HG03060 (cell line): ENCODE measurements around the gene ZBTB43.
"Not testable (repeated sequence)": the region's sequence is repeated elsewhere in the genome, so short reads cannot be mapped to it uniquely, and the experiment has no call there.

Experiments
- ATAC-seq: cut with Tn5 transposase; IDR thresholded peaks from one replicate; pipeline ENCODE4 v1.9.1; 2021; ENCODE audit warnings: low read depth, moderate number of reproducible peaks; ENCODE audit not compliant: unreplicated experiment

ZBTB43 gene

GRCh38 chr9:126822873-126823272 lies 18.0 kb downstream of the ZBTB43 start:
- ATAC-seq, result no peak

- not testable (repeated sequence) for ATAC-seq
Measured at GRCh38 chr9:126824052-126824451, 19.2 kb downstream of the ZBTB43 start.

- no peak for ATAC-seq
Measured at GRCh38 chr9:126827227-126827626, 22.4 kb downstream of the ZBTB43 start.

GRCh38 chr9:126829035-126829434 lies 24.2 kb downstream of the ZBTB43 start:
- no peak for ATAC-seq

- ATAC-seq, result no peak
Measured at GRCh38 chr9:126830827-126831226, 26.0 kb downstream of the ZBTB43 start.

- ATAC-seq, result no peak
Measured at GRCh38 chr9:126832440-126832839, 27.6 kb downstream of the ZBTB43 start.

- no peak for ATAC-seq
Measured at GRCh38 chr9:126833020-126833419, 28.2 kb downstream of the ZBTB43 start.

GRCh38 chr9:126833710-126834345 lies 29.0 kb downstream of the ZBTB43 start:
- ATAC-seq, result no peak

GRCh38 chr9:126834672-126835071 lies 29.8 kb downstream of the ZBTB43 start:
- ATAC-seq, result no peak

GRCh38 chr9:126836216-126836615 lies 31.4 kb downstream of the ZBTB43 start:
- ATAC-seq, result no peak

GRCh38 chr9:126838055-126838811 lies 33.4 kb downstream of the ZBTB43 start:
- no peak for ATAC-seq

GRCh38 chr9:126838895-126839294 lies 34.1 kb downstream of the ZBTB43 start:
- ATAC-seq, result no peak

- ATAC-seq, result no peak
Measured at GRCh38 chr9:126839301-126839700, 34.5 kb downstream of the ZBTB43 start.

GRCh38 chr9:126842220-126842842 lies 37.5 kb downstream of the ZBTB43 start:
- no peak for ATAC-seq

- ATAC-seq, result no peak
Measured at GRCh38 chr9:126842977-126843799, 38.3 kb downstream of the ZBTB43 start.

GRCh38 chr9:126844085-126844484 lies 39.2 kb downstream of the ZBTB43 start:
- no peak for ATAC-seq

GRCh38 chr9:126847051-126847450 lies 42.2 kb downstream of the ZBTB43 start:
- no peak for ATAC-seq

- no peak for ATAC-seq
Measured at GRCh38 chr9:126849591-126850225, 44.9 kb downstream of the ZBTB43 start.

GRCh38 chr9:126851286-126851880 lies 46.5 kb downstream of the ZBTB43 start:
- no peak for ATAC-seq

GRCh38 chr9:126852086-126852688 lies 47.3 kb downstream of the ZBTB43 start:
- no peak for ATAC-seq
